ENCODE measurements around the gene GRN.
"Not testable (repeated sequence)": the region's sequence is repeated elsewhere in the genome, so short reads cannot be mapped to it uniquely, and the experiment has no call there.

GRN gene

DNA sequence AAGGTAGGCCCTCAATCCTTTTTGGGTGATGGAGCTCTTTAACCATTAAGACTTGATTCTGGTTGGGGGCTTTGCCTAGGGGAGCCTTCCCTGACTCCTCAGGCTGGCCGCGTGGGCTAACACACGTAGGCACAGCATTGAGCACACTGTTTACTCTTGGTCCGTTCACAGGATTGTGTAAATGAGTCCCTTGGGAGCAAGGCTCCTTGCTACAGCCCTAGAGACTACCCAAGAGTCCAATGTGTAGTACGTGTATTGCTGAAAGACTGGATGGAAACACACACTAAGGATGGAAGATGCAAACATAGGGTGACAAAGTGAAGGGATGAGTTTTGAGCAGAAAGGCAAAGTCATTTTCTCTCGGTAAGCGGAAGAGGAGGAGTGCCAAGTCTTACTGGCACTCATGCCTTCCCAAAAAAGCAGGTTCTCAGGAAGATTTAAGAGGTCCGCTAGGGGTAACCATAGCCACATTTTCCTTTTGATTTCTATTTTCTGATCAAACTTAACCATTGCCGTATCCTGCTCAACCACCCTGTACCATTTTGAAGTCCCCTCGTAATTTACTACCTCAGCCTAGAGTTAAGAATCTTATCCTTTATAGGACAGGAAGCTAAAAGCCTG lies 45.3 kb downstream of the GRN start:
- TF ChIP-seq, protein P1, sequence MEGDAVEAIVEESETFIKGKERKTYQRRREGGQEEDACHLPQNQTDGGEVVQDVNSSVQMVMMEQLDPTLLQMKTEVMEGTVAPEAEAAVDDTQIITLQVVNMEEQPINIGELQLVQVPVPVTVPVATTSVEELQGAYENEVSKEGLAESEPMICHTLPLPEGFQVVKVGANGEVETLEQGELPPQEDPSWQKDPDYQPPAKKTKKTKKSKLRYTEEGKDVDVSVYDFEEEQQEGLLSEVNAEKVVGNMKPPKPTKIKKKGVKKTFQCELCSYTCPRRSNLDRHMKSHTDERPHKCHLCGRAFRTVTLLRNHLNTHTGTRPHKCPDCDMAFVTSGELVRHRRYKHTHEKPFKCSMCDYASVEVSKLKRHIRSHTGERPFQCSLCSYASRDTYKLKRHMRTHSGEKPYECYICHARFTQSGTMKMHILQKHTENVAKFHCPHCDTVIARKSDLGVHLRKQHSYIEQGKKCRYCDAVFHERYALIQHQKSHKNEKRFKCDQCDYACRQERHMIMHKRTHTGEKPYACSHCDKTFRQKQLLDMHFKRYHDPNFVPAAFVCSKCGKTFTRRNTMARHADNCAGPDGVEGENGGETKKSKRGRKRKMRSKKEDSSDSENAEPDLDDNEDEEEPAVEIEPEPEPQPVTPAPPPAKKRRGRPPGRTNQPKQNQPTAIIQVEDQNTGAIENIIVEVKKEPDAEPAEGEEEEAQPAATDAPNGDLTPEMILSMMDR (IDR thresholded peaks at IDR 0.05; ENCODE audit: control extremely low read depth, extremely low read depth, low read depth, missing control alignments), result no peak
- ChIA-PET CTCF (interaction anchor here (0.9 to 4.3 kb wide), 3 partner anchors 10 to 132 kb away, joined by 3 to 17 read pairs (median 8); no protein-coding TSS in a partner anchor), POLR2A (no interaction called here)
- DNase-seq (ENCODE audit: extremely low spot score), result no peak

GRCh38 chr17:44394112-44394511 lies 49.0 kb downstream of the GRN start:
- CTCF ChIA-PET, result interaction anchor here (0.6 to 1.3 kb wide), 2 partner anchors 9 to 34 kb away, joined by 3 to 4 read pairs; no protein-coding TSS in a partner anchor
- DNase-seq (ENCODE audit: extremely low spot score); POLR2A ChIA-PET: not testable (repeated sequence)

DNA sequence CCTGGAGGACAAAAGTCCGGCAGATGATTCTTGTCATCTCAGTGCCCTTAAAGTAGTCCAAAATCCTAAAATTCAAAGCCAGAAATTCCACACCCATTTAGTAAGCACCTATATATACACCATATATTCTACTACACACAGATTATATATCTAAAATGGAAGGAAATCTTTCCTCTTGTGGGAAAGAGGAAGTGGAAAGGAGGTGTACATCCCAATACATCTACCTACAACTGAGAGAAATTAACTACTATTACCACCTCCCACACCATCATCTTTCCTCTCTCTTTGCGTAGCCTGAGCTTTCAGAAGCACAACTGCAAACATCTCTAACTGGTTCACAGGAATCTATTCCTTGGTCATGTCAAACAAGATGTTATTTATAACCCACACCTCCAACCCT lies 49.7 kb downstream of the GRN start:
- no peak for DNase-seq (ENCODE audit: extremely low spot score)
- ChIA-PET CTCF (no interaction called here), POLR2A (no interaction called here)
- TF ChIP-seq, protein P1 (IDR thresholded peaks at IDR 0.05; ENCODE audit: control extremely low read depth, extremely low read depth, low read depth, missing control alignments), result no peak

DNA sequence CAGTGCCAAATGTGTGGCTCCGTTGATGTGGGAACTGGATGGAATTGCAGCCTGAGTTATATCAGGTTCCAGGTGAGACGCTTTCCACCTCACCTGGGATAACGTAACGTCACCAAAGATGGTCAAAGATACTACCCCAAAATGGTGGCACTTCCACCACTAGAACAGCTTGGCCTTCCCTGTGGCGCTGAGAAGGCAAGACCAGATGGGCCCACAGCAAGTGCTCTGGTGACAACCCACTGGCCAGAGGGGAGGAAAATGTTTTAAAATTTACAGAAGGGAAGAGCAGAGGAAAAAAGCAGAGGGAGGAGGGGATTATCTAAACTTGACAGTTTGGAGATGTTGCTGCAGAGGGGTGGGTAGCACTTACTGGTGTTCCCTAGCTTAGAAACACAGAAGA lies 51.8 kb downstream of the GRN start:
- CTCF ChIA-PET, result interaction anchor here (0.6 to 7.9 kb wide), 10 partner anchors 12 to 150 kb away, joined by 3 to 72 read pairs (median 4); partner anchors contain the start of gene GRN
- TF ChIP-seq, protein P1 (IDR thresholded peaks at IDR 0.05; ENCODE audit: control extremely low read depth, extremely low read depth, low read depth, missing control alignments), result no peak
- POLR2A ChIA-PET, result no interaction called here
- no peak for DNase-seq (ENCODE audit: extremely low spot score)

- no peak for DNase-seq (ENCODE audit: extremely low spot score)
- CTCF ChIA-PET, result interaction anchor here (1.7 to 7.9 kb wide), 4 partner anchors 22 to 125 kb away, joined by 3 to 72 read pairs (median 5); partner anchors contain the start of genes FAM171A2 and GPATCH8
- POLR2A ChIA-PET, result no interaction called here
- TF ChIP-seq, protein P1 (IDR thresholded peaks at IDR 0.05; ENCODE audit: control extremely low read depth, extremely low read depth, low read depth, missing control alignments), result no peak
Observed at GRCh38 chr17:44397479-44398440, 52.7 kb downstream of the GRN start.

DNA sequence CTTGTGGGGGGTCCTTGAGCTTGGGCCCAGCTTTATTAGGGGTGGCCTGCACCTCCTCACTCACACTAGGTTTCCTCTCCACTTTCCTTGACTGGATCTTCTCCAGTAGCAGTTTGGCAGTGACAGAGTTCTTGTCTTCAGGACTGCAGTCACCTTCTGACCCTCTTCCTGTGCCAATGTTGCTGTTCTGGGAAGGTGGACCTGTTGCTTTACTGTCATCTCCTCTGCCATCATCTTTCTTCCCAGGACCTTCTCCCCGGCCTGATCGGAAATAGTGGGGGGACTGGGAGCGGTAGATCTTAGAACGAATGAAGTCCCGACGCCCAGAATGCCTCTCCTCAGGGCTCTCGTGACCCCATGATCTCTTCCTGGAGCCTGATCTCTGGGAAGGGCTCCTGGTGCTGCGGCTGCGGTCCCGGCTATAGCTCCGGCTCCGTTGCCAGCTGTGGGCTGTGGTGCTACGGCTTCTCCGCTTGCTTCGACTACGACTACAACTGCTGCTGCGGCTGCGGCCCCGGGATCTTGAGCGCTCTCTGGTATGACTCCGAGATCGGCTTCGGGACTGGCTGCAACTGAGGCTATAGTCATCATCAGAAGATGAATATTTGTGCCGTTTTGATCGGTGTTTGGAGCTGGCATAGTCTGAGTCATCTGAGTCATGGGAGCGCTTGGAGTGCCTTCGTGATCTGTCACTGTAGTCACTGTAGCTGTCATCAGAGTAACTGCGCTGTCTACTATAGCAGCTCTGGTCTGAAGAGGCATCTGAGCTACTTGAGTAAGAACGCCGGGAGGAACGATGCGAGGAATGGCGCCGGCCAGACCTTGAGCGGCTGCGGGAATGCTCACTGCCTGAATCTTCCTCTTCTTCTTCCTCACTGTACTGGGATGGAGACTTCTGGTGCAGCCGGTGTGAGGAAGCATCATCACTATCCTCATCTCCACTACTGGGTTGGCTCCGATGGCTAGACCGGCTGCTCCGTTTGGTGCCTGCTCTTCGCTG lies 53.9 kb downstream of the GRN start:
- POLR2A ChIA-PET, result interaction anchor here (0.5 kb wide), 1 partner anchor 59 kb away, joined by 3 read pairs; no protein-coding TSS in a partner anchor
- TF ChIP-seq, protein P1 (IDR thresholded peaks at IDR 0.05; ENCODE audit: control extremely low read depth, extremely low read depth, low read depth, missing control alignments), result no peak
- DNase-seq (ENCODE audit: extremely low spot score), result no peak
- CTCF ChIA-PET, result interaction anchor here (0.9 to 7.9 kb wide), 17 partner anchors 8 to 139 kb away, joined by 3 to 72 read pairs (median 5); partner anchors contain the start of genes FAM171A2, GPATCH8 and ITGA2B
